IMR-90 (cell line): Measurements from ENCODE around the gene ZNF800. TPM values are rescaled to one million over a fixed set of nuclear protein-coding genes. Genes with fewer than 3 reads are reported as not detected.

Source experiments
- ATAC-seq: fragments of 200-7000 bp; cut with Tn5 transposase; 2 replicates; pipeline ENCODE4 v1.9.1; 2020; ENCODE audit warnings: low read depth, mild to moderate bottlenecking, moderate library complexity
- BruUV-seq: library from RNA; stranded (reverse); fragments of 400-500 nt; replicated peaks from 2 replicates; lab custom pipeline; 2021; lab: Mats Ljungman, UMichigan
- CTCF ChIA-PET: fragments of 300-600 bp; formaldehyde crosslinking; extraction: SDS; loops from one replicate; lab custom pipeline; 2021; ENCODE audit warnings: antibody characterized with exemption; lab: Yijun Ruan, JAX
- POLR2A ChIA-PET: fragments of 300-600 bp; sonication (Branson Sonifier 250); formaldehyde crosslinking; loops from one replicate; lab custom pipeline; 2022; ENCODE audit warnings: antibody characterized with exemption; ENCODE audit not compliant: unreplicated experiment; lab: Charles Lee
- DNase-seq: peaks from one replicate; pipeline ENCODE4 v3.0.0; 2013
- H2AFZ ChIP-seq: replicated peaks from 2 replicates; pipeline ENCODE3; 2013; ENCODE audit warnings: low read length, mild to moderate bottlenecking; ENCODE audit not compliant: poor library complexity
- H2AK5ac ChIP-seq: 2 replicates; pipeline ENCODE4 v1.6.1; 2013; ENCODE audit warnings: low read depth, low read length, inconsistent platforms
- H2AK9ac ChIP-seq: replicated peaks from 2 replicates; pipeline ENCODE3; 2013; ENCODE audit warnings: mild to moderate bottlenecking, low read depth, low read length, moderate library complexity; ENCODE audit not compliant: poor library complexity
- H2BK120ac ChIP-seq: 2 replicates; pipeline ENCODE4 v1.6.1; 2013; ENCODE audit warnings: low read depth, low read length, inconsistent platforms
- H2BK15ac ChIP-seq: 3 replicates; pipeline ENCODE4 v1.6.1; 2013; ENCODE audit warnings: low read depth, low read length, inconsistent platforms
- H2BK20ac ChIP-seq: 2 replicates; pipeline ENCODE4 v1.6.1; 2013; ENCODE audit warnings: low read depth, mild to moderate bottlenecking, inconsistent platforms, low read length, moderate library complexity
- H2BK5ac ChIP-seq: 2 replicates; pipeline ENCODE4 v1.6.1; 2013; ENCODE audit warnings: mild to moderate bottlenecking, low read depth, low read length, inconsistent platforms; ENCODE audit not compliant: poor library complexity, severe bottlenecking
- H3K14ac ChIP-seq: replicated peaks from 2 replicates; pipeline ENCODE4 v1.6.1; 2013; ENCODE audit warnings: low read depth, low read length, inconsistent platforms
- H3K18ac ChIP-seq: 2 replicates; pipeline ENCODE4 v1.6.1; 2013; ENCODE audit warnings: low read depth, low read length, control low read depth
- H3K23ac ChIP-seq: 2 replicates; pipeline ENCODE4 v1.6.1; 2013; ENCODE audit warnings: low read depth, low read length, inconsistent platforms
- H3K27ac ChIP-seq: 2 replicates; pipeline ENCODE4 v1.5.1; 2013; ENCODE audit warnings: mild to moderate bottlenecking, control low read depth, low read length; ENCODE audit not compliant: insufficient read depth
- H3K27me3 ChIP-seq: 2 replicates; pipeline ENCODE4 v1.6.1; 2013; ENCODE audit warnings: low read length; ENCODE audit not compliant: control insufficient read depth, insufficient read depth
- H3K36me3 ChIP-seq: 2 replicates; pipeline ENCODE4 v1.6.1; 2013; ENCODE audit warnings: low read length, mixed read lengths; ENCODE audit not compliant: control insufficient read depth, insufficient read depth
- H3K4ac ChIP-seq: 2 replicates; pipeline ENCODE4 v1.6.1; 2013; ENCODE audit warnings: low read depth, low read length, inconsistent platforms
- H3K4me1 ChIP-seq: 2 replicates; pipeline ENCODE4 v1.6.1; 2013; ENCODE audit warnings: low read length, mixed read lengths; ENCODE audit not compliant: control insufficient read depth, insufficient read depth
- H3K4me2 ChIP-seq: 2 replicates; pipeline ENCODE4 v1.6.1; 2013; ENCODE audit warnings: low read depth, mild to moderate bottlenecking, control low read depth, low read length, moderate library complexity
- H3K4me3 ChIP-seq: 2 replicates; pipeline ENCODE4 v1.5.1; 2013; ENCODE audit warnings: low read depth, mild to moderate bottlenecking, control low read depth, low read length, moderate library complexity; ENCODE audit not compliant: insufficient read depth
- H3K56ac ChIP-seq: 2 replicates; pipeline ENCODE4 v1.6.1; 2013; ENCODE audit warnings: low read length, inconsistent platforms; ENCODE audit not compliant: insufficient read depth; ENCODE audit errors: extremely low read depth
- H3K79me1 ChIP-seq, 2 experiments: 2 replicates each; pipeline ENCODE4 v1.6.1; 2013; ENCODE audit warnings: low read length in 2 of 2, inconsistent platforms in 1 of 2, low read depth in 1 of 2
- H3K9ac ChIP-seq: 2 replicates; pipeline ENCODE4 v1.6.1; 2013; ENCODE audit warnings: low read depth, low read length, control low read depth
- H3K9me1 ChIP-seq: 2 replicates; pipeline ENCODE4 v1.6.1; 2013; ENCODE audit warnings: low read length, inconsistent platforms; ENCODE audit not compliant: insufficient read depth
- H3K9me3 ChIP-seq: 2 replicates; pipeline ENCODE4 v1.6.1; 2013; ENCODE audit warnings: low read length; ENCODE audit not compliant: control insufficient read depth, insufficient read depth
- H4K20me1 ChIP-seq: 2 replicates; pipeline ENCODE4 v1.6.1; 2013; ENCODE audit warnings: low read length, inconsistent platforms; ENCODE audit not compliant: insufficient read depth
- H4K5ac ChIP-seq: 2 replicates; pipeline ENCODE4 v1.6.1; 2013; ENCODE audit warnings: mild to moderate bottlenecking, low read depth, low read length, control low read depth
- H4K8ac ChIP-seq, 2 experiments: 2 replicates each; pipeline ENCODE4 v1.6.1; 2013; ENCODE audit warnings: low read depth in 2 of 2, low read length in 2 of 2, control low read depth in 1 of 2, inconsistent platforms in 1 of 2
- H4K91ac ChIP-seq: 2 replicates; pipeline ENCODE4 v1.6.1; 2013; ENCODE audit warnings: low read depth, low read length, inconsistent platforms; ENCODE audit not compliant: insufficient read depth
- CHD1 ChIP-seq: IDR thresholded peaks from 2 replicates; pipeline ENCODE4 v1.6.1; 2012; ENCODE audit warnings: low read depth, low read length, improper control_type of control experiment
- FOS ChIP-seq: fragments of 150-350 bp; IDR thresholded peaks from 2 replicates; pipeline ENCODE4 v1.6.1; 2016; ENCODE audit warnings: low read depth, low read length
- NFE2L2 ChIP-seq: fragments of 150-350 bp; IDR thresholded peaks from 2 replicates; pipeline ENCODE4 v1.6.1; 2016; ENCODE audit warnings: low read depth, mild to moderate bottlenecking, low read length
- POLR2A ChIP-seq: IDR thresholded peaks from 2 replicates; pipeline ENCODE4 v1.6.1; 2012; ENCODE audit warnings: mild to moderate bottlenecking, low read depth, low read length
- RFX5 ChIP-seq: IDR thresholded peaks from 2 replicates; pipeline ENCODE4 v1.8.0; 2012; ENCODE audit warnings: low read depth, mild to moderate bottlenecking, low read length, moderate library complexity
- WGBS, 2 experiments: methylation state at CpG; one replicate each; pipeline versions ENCODE4 v1.1.5 to v1.1.7; 2013; ENCODE audit warnings: missing lambda C conversion rate in 2 of 2; ENCODE audit not compliant: insufficient read length in 1 of 2; ENCODE audit errors: extremely low coverage in 2 of 2; 5-methylcytosine and 5-hydroxymethylcytosine counted together
- dilution Hi-C: fragments of 300-500 bp; cut with HindIII; formaldehyde crosslinking; loops from one replicate; pipeline ENCODE4 v1.14.3; 2018; ENCODE audit warnings: low sequenced_read_pairs; ENCODE audit not compliant: unreplicated experiment
- in situ Hi-C: fragments of 300-500 bp; cut with MboI; formaldehyde crosslinking; loops from 3 replicates; pipeline ENCODE4 v1.14.3; 2019; ENCODE audit warnings: low sequenced_read_pairs, inconsistent platforms, mixed read lengths
- intact Hi-C: fragments of 100-400 bp; cut with micrococcal nuclease; formaldehyde crosslinking; loops from 2 replicates; pipeline ENCODE4 v1.10.0; 2022
- polyA plus RNA-seq, 3 experiments: library from polyadenylated mRNA; depleted of rRNA; stranded (reverse); fragments of >200 nt; gene quantifications; 2 replicates each; pipeline ENCODE4 v1.2.3, GENCODE V29; 2012; ENCODE audit warnings: low replicate concordance in 1 of 3
- total RNA-seq: library from RNA; depleted of rRNA; stranded (reverse); fragments of >200 nt; gene quantifications from 2 replicates; pipeline ENCODE4 v1.2.3, GENCODE V29; 2012

The ZNF800 gene
- total and polyA plus RNA-seq, 2 of the 4 experiments (the other 2 are of a cell fraction), result 6.9 to 13.1 TPM

DNA sequence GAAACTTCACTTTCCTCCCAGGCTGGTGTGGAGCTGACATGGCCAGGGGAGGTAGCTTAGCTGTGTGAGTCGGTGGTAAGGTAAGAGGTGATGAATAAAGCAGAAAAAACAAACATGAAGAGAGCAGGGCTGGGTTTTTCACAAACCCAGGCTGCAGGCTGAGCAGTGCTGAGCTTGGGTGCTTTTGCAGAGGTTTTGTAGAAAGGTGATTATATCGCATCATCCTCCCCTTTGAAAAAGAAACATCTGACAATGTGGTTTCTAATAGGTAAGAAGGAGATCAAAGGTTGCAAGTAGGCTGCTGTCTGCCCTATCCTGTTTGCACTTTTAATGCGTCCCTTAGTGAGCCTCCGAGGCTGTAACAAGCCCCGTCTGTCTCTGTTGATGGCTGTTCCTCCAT lies 70.2 kb downstream of the ZNF800 start:
- intact Hi-C loops, result no loop called here
- ChIA-PET POLR2A (no interaction called here), CTCF (interaction anchor here (1.1 kb wide), 1 partner anchor 10 kb away, joined by 3 read pairs; no protein-coding TSS in a partner anchor)

More for the DNA sequence above, 70.2 kb downstream of the ZNF800 start:
- Histone ChIP-seq H2BK120ac (no peak overlapping the region), H4K5ac (no peak overlapping the region), H4K91ac (no peak overlapping the region), H3K14ac (no peak overlapping the region), H2AK9ac (no peak overlapping the region), H3K4me1 (no peaks in the 10 kb centered on the region), H2BK20ac (no peak overlapping the region), H3K18ac (no peak overlapping the region), H3K56ac (no peak overlapping the region), H3K9me1 (no peaks in the 10 kb centered on the region), H3K27ac (no peak overlapping the region), H3K4me3 (no peak overlapping the region), H3K9me3 (no peaks in the 10 kb centered on the region), H2BK15ac (no peak overlapping the region), H3K4ac (no peak overlapping the region), H3K23ac (no peak overlapping the region), H3K79me1 (no peaks in the 10 kb centered on the region), H3K4me2 (no peak overlapping the region), H2BK5ac (no peak overlapping the region), H4K8ac (no peak overlapping the region), H3K36me3 (no peaks in the 10 kb centered on the region), H3K27me3 (peaks cover 2% of the 10 kb centered on the region; the same call in 1 of the 2 replicates), H2AFZ (no peak overlapping the region), H4K20me1 (no peaks in the 10 kb centered on the region), H3K9ac (no peak overlapping the region), H2AK5ac (no peak overlapping the region)
- no peak for TF ChIP-seq POLR2A
- TF ChIP-seq RFX5, result no peak
- TF ChIP-seq NFE2L2, result no peak
- TF ChIP-seq FOS, result no peak
- TF ChIP-seq CHD1, result no peak
- 48% methylated on average over 3 of the region's 5 CpGs; no CpG with 5 or more reads in 1 of the 2 experiments for whole genome bisulfite sequencing, 2 experiments
- in situ Hi-C loops (no loop called here), dilution Hi-C loops (no loop called here)
- no TSS peak for BruUV-seq
- no peak for ATAC-seq
- DNase-seq, result no peak
